D341Med (cell line): Measurements from ENCODE around the gene OAS3.
"Not testable (repeated sequence)": the region's sequence is repeated elsewhere in the genome, so short reads cannot be mapped to it uniquely, and the experiment has no call there.

Experiments
- DNase-seq: peaks from one replicate; pipeline ENCODE4 v3.0.0; 2012; ENCODE audit warnings: low spot score

OAS3 gene

GRCh38 chr12:112924986-112925385, 13.3 kb upstream of the OAS3 start:
- no peak for DNase-seq

GRCh38 chr12:112926416-112927033, 11.7 kb upstream of the OAS3 start:
- not testable (repeated sequence) for DNase-seq

- no peak for DNase-seq
Measured at GRCh38 chr12:112927475-112927874, 10.8 kb upstream of the OAS3 start.

- DNase-seq, result no peak
Measured at GRCh38 chr12:112927925-112928324, 10.3 kb upstream of the OAS3 start.

GRCh38 chr12:112928978-112929377, 9.3 kb upstream of the OAS3 start:
- DNase-seq, result no peak

GRCh38 chr12:112929715-112930114, 8.6 kb upstream of the OAS3 start:
- no peak for DNase-seq

- DNase-seq, result no peak
Measured at GRCh38 chr12:112930350-112930749, 7.9 kb upstream of the OAS3 start.

- DNase-seq, result no peak
Measured at GRCh38 chr12:112932485-112933128, 5.7 kb upstream of the OAS3 start.

GRCh38 chr12:112933129-112933505, 5.2 kb upstream of the OAS3 start:
- DNase-seq, result no peak

- no peak for DNase-seq
Measured at GRCh38 chr12:112936264-112936663, 2.0 kb upstream of the OAS3 start.

GRCh38 chr12:112936927-112937326, 1.3 kb upstream of the OAS3 start:
- no peak for DNase-seq

- no peak for DNase-seq
Measured at GRCh38 chr12:112938751-112939150, 477 bp downstream of the OAS3 start.

- no peak for DNase-seq
Measured at GRCh38 chr12:112939761-112940381, 1.6 kb downstream of the OAS3 start.

- DNase-seq, result no peak
Measured at GRCh38 chr12:112941528-112942335, 3.5 kb downstream of the OAS3 start.

GRCh38 chr12:112942572-112942971, 4.3 kb downstream of the OAS3 start:
- no peak for DNase-seq

- DNase-seq, result no peak
Measured at GRCh38 chr12:112944024-112944690, 5.9 kb downstream of the OAS3 start.

GRCh38 chr12:112945515-112945914, 7.2 kb downstream of the OAS3 start:
- DNase-seq, result no peak

GRCh38 chr12:112946236-112947000, 8.1 kb downstream of the OAS3 start:
- no peak for DNase-seq

GRCh38 chr12:112947314-112947713, 9.0 kb downstream of the OAS3 start:
- no peak for DNase-seq

GRCh38 chr12:112947761-112948160, 9.5 kb downstream of the OAS3 start:
- DNase-seq, result no peak

GRCh38 chr12:112948806-112949205, 10.5 kb downstream of the OAS3 start:
- DNase-seq, result no peak
